ENCODE data around the gene DCDC2C.

DNA sequence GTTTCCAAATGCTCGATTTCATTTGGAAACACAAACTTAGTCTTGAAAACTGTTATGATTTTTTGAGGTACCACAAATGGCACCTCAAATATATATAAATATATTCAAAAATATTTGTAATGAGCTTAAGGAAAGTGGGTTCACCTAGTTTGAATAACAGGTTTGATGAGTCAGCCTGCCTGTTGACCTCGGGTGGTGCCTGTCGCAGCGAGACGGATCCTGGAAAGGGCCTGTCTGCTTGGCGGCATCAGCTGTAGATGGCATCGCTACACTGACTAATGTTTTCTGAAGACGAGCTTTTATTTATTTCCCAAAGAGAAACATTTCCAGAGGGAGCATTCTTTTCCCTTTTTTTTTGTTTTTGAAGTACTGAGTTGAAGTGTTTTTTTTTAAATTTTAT, 38.5 kb upstream of the DCDC2C start:
- TF ChIP-seq, protein P1, sequence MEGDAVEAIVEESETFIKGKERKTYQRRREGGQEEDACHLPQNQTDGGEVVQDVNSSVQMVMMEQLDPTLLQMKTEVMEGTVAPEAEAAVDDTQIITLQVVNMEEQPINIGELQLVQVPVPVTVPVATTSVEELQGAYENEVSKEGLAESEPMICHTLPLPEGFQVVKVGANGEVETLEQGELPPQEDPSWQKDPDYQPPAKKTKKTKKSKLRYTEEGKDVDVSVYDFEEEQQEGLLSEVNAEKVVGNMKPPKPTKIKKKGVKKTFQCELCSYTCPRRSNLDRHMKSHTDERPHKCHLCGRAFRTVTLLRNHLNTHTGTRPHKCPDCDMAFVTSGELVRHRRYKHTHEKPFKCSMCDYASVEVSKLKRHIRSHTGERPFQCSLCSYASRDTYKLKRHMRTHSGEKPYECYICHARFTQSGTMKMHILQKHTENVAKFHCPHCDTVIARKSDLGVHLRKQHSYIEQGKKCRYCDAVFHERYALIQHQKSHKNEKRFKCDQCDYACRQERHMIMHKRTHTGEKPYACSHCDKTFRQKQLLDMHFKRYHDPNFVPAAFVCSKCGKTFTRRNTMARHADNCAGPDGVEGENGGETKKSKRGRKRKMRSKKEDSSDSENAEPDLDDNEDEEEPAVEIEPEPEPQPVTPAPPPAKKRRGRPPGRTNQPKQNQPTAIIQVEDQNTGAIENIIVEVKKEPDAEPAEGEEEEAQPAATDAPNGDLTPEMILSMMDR (IDR thresholded peaks at IDR 0.05) = no peak
- TF ChIP-seq POLR2A (IDR thresholded peaks at IDR 0.05) = no peak

All from thyroid gland (tissue), 4 donors.